Right lobe of liver (tissue), 6 donors: Measurements from ENCODE around the gene CXorf66. TPM values are rescaled to one million over a fixed set of nuclear protein-coding genes. Genes with fewer than 3 reads are reported as not detected.
A peak's percentile ranks its signal among the peaks of the same experiment; 100 is the strongest.

Experiments
- ATAC-seq, 4 donors: fragments of 200-7000 bp; cut with Tn5 transposase; one replicate each; pipeline ENCODE4 v1.9.1; 2020; ENCODE audit warnings: mild to moderate bottlenecking in 4 of 4, moderate library complexity in 4 of 4
- DNase-seq, 3 donors: peaks; one replicate each; pipeline ENCODE4 v3.0.0-alpha.2; 2020
- H3K27ac ChIP-seq, 3 donors: fragments of 200-600 bp; one replicate each; pipeline ENCODE4 v1.8.0; 2022
- H3K27me3 ChIP-seq, 2 donors: fragments of 200-600 bp; one replicate each; pipeline ENCODE4 v1.8.0; 2022
- H3K36me3 ChIP-seq, 4 donors: fragments of 200-600 bp; sonication (generic) in 1 of 4; one replicate each; pipeline versions ENCODE4 v1.5.1 to v1.8.0; 2017 to 2022; ENCODE audit warnings: control low read depth in 1 of 4
- H3K4me1 ChIP-seq, 4 donors: fragments of 200-600 bp; sonication (generic) in 1 of 4; one replicate each; pipeline versions ENCODE4 v1.5.1 to v1.8.0; 2017 to 2022; ENCODE audit warnings: control low read depth in 1 of 4
- H3K4me3 ChIP-seq, 3 donors: fragments of 200-600 bp; one replicate each; pipeline ENCODE4 v1.8.0; 2022
- H3K9me3 ChIP-seq, 4 donors: fragments of 200-600 bp; sonication (generic) in 1 of 4; one replicate each; pipeline versions ENCODE4 v1.5.1 to v1.8.0; 2017 to 2022; ENCODE audit warnings: control low read depth in 1 of 4
- POLR2A ChIP-seq: fragments of 450-650 bp; IDR thresholded peaks from one replicate; pipeline ENCODE4 v1.6.1; 2017; ENCODE audit warnings: antibody characterized with exemption, mild to moderate bottlenecking
- WGBS: methylation state at CpG from one replicate; pipeline ENCODE4 v1.1.6; 2018; ENCODE audit warnings: low coverage, low lambda C conversion rate; ENCODE audit not compliant: insufficient coverage; ENCODE audit errors: missing lambda C conversion rate; 5-methylcytosine and 5-hydroxymethylcytosine counted together
- intact Hi-C, 2 donors: fragments of 100-400 bp; cut with DNase I; formaldehyde crosslinking; loops; one replicate each; pipeline versions ENCODE4 v1.11.2 to v1.14.1; 2022
- total RNA-seq, 6 experiments: library from RNA; depleted of rRNA in 2 of 6; stranded (reverse); fragments of >200 nt in 2 of 6; fragmentation: NEBNext Ultra II Directional in 3 of 6; extraction: Animal tissue kit (Norgen Biotek cat#: 25700) in 3 of 6; gene quantifications; one replicate each; pipeline versions ENCODE4 v1.1.0 to v1.2.4, GENCODE V29; 2016 to 2023
- TF ChIP-seq, protein P1 (sequence below), 4 donors: fragments of 200-600 bp in 3 of 4; fragments of 450-650 bp in 1 of 4; IDR thresholded peaks; one replicate each; pipeline versions ENCODE4 v1.5.1 to v1.8.0; 2016 to 2022; ENCODE audit warnings: antibody characterized with exemption in 4 of 4, mild to moderate bottlenecking in 2 of 4
- donor health status: DM: no; HTN: yes; CAD: no.
- donor health status: DM: no; HTN: no; CAD: no.
- donor health status: DM: no; HTN: no; CAD: no.
- donor health status: DM: no; HTN: yes; CAD: no.
- donor health status: DM: no; HTN: yes; CAD: no.

CXorf66 gene
- total RNA-seq, 6 experiments from 2014 or later = 0.18 TPM; not detected in 5

DNA sequence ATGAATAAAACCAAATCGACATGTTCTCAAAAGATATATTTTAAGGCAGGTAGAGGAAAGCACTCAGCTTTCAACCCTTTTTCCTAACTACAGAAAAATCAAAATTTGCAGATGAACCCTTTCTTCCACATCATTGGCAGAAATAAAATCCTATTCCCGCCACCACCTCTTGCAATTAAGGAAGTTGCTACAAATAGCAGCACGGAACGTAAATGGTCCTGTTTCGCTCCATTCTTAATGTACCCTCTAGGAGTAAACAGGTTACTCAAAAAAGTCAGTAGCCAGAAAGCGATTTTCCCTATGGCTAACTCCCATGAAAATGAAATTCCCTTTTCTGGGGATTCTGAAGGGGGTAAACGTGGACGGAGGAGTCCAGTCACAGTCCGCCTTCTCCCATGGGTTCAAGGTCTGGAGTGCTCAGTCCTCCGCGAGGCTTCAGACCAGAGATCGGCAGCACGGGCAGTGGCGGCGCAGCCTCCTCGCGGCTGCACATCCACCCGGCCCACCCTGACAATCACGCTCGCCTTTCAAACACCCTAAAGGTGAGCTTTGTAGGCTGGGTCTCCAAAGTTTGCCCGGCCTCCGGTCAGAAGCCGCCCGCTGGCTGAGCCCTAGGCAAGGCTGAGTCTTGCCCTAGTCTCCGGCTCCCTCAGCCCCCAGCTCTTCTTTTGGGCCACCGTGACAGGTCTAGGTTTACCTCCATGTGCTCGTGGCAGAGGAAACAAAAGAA lies 34.2 kb downstream of the CXorf66 start:
- WGBS = 16% methylated on average over 12 of the region's 27 CpGs
- ATAC-seq = peak; percentile 13 to 43 (median 22)
- intact Hi-C loops = no loop called here
- DNase-seq = peak; percentile 35 to 64 (median 50)
- Histone ChIP-seq H3K27me3 (no peaks in the 10 kb centered on the region), H3K4me1 (peaks cover 0 to 4% (median 0%) of the 10 kb centered on the region in 4 donors), H3K9me3 (no peaks in the 10 kb centered on the region), H3K4me3 (peak overlapping the region; percentile 69 to 77 (median 74)), H3K27ac (peak overlapping the region; percentile 45 to 85 (median 53)), H3K36me3 (no peaks in the 10 kb centered on the region)
- TF ChIP-seq POLR2A = no peak
- TF ChIP-seq, protein P1, sequence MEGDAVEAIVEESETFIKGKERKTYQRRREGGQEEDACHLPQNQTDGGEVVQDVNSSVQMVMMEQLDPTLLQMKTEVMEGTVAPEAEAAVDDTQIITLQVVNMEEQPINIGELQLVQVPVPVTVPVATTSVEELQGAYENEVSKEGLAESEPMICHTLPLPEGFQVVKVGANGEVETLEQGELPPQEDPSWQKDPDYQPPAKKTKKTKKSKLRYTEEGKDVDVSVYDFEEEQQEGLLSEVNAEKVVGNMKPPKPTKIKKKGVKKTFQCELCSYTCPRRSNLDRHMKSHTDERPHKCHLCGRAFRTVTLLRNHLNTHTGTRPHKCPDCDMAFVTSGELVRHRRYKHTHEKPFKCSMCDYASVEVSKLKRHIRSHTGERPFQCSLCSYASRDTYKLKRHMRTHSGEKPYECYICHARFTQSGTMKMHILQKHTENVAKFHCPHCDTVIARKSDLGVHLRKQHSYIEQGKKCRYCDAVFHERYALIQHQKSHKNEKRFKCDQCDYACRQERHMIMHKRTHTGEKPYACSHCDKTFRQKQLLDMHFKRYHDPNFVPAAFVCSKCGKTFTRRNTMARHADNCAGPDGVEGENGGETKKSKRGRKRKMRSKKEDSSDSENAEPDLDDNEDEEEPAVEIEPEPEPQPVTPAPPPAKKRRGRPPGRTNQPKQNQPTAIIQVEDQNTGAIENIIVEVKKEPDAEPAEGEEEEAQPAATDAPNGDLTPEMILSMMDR (IDR thresholded peaks at IDR 0.05) = no peak

DNA sequence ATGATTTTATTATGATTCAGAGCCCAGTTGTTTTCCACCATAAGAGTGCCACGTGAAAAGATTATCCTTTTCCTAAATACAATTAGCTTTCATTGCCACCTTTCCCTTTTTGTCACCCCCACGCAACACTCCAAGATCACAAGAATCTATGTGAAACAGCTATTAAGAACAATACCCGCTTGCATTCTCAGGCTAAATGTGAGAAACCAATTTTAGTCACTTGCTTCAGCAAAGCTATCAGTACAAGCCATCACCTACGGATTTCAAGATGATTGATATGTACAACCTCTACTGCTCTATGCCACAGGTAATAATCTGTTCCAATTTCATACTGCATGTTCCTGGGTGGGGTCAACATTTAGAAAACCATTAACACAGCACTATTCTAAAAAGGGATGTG lies 34.9 kb downstream of the CXorf66 start:
- no peak overlapping the region for H3K27ac ChIP-seq
- peaks cover 0 to 4% (median 0%) of the 10 kb centered on the region in 4 donors for H3K4me1 ChIP-seq
- ATAC-seq (no peak), DNase-seq (no peak)
- intact Hi-C loops = no loop called here
- peak overlapping the region; percentile 69 to 77 (median 74) for H3K4me3 ChIP-seq
- TF ChIP-seq, protein P1 (IDR thresholded peaks at IDR 0.05) = no peak
- no peak for TF ChIP-seq POLR2A
- no peaks in the 10 kb centered on the region for H3K9me3 ChIP-seq
- whole genome bisulfite sequencing = 21% methylated on average over 4 of the region's 4 CpGs
- no peaks in the 10 kb centered on the region for H3K27me3 ChIP-seq
- H3K36me3 ChIP-seq = no peaks in the 10 kb centered on the region

DNA sequence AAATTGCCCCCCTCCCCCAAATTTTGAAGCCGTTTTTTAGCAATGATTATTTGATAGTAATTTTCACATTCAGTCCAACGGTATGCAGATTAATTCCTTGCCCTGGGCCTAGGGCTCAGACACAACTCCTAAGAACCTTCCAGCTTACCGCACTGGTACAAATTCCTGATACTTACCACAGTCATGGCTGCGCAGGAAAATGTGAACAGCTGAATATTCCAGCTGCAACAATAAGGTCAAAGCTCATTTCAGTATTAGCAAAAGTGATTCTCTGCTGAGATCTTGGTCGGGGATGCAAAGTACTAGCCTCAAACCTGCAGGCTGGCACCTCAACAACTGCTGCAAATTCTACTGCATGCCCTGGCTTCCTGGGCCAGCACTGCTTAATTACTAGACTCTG lies 35.4 kb downstream of the CXorf66 start:
- ATAC-seq (no peak), DNase-seq (no peak)
- Histone ChIP-seq H3K36me3 (no peaks in the 10 kb centered on the region), H3K4me1 (peaks cover 0 to 4% (median under 1%) of the 10 kb centered on the region in 4 donors), H3K9me3 (no peaks in the 10 kb centered on the region), H3K4me3 (peak overlapping the region in 2 of 3 donors; percentile 69 to 77), H3K27ac (no peak overlapping the region), H3K27me3 (no peaks in the 10 kb centered on the region)
- TF ChIP-seq POLR2A = no peak
- TF ChIP-seq, protein P1 (IDR thresholded peaks at IDR 0.05) = no peak
- intact Hi-C loops = no loop called here
- 29% methylated on average over 5 of the region's 5 CpGs for WGBS

DNA sequence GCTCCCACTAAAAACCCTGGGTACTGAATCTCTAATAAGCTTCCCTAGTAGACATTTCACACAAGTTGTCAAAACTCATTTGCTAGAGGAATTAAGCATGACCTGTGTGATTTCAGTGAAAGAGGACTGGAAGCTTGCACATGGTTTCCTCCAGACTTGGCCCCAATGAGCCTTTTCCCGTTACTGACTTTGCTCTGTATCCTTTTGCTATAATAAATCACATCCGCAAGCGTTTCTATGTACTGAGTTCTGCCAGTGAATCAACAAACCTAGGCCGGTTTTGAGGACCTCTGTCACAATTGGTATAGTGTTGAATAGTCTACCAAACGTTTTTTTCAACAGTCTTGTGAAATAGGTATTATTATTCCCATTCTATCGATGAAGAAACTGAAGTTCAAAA lies 40.6 kb downstream of the CXorf66 start:
- intact Hi-C loops = no loop called here
- DNase-seq (no peak), ATAC-seq (peak; percentile 59 to 86 (median 74))
- Histone ChIP-seq H3K4me1 (peaks cover 0 to 9% (median under 1%) of the 10 kb centered on the region in 4 donors), H3K4me3 (no peak overlapping the region), H3K27me3 (no peaks in the 10 kb centered on the region), H3K9me3 (no peaks in the 10 kb centered on the region), H3K36me3 (no peaks in the 10 kb centered on the region), H3K27ac (no peak overlapping the region)
- 25% methylated on average over 6 of the region's 6 CpGs for whole genome bisulfite sequencing
- TF ChIP-seq, protein P1 (IDR thresholded peaks at IDR 0.05) = no peak
- TF ChIP-seq POLR2A = no peak
